22Rv1 (cell line): ENCODE data around the gene SLC25A10.

Experiments
- H3K27ac ChIP-seq: fragments of 450-650 bp; 2 replicates; pipeline ENCODE4 v1.5.1; 2017
- ZFX ChIP-seq: fragments of 450-650 bp; IDR thresholded peaks from 2 replicates; pipeline ENCODE4 v1.6.1; 2017; ENCODE audit warnings: antibody characterized with exemption, borderline replicate concordance
- TF ChIP-seq, protein P1 (sequence below): fragments of 450-650 bp; IDR thresholded peaks from 2 replicates; pipeline ENCODE4 v1.5.1; 2017; ENCODE audit warnings: mild to moderate bottlenecking

The SLC25A10 gene

DNA sequence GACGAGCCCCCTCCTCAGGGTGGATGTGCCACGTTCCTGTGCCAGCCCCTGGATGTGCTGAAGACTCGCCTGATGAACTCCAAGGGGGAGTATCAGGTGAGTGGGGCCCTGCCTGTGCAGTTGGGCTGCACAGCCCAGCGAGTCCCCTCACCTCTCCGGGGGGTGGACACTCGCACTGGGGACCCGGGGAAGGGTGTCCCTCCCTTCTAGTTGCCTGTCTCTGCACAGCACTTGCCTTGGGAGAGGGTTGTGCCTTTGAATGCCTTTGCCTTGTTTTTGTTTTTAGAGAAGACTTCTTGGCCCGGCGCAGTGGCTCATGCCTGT lies 5.6 kb downstream of the SLC25A10 start:
- TF ChIP-seq, protein P1, sequence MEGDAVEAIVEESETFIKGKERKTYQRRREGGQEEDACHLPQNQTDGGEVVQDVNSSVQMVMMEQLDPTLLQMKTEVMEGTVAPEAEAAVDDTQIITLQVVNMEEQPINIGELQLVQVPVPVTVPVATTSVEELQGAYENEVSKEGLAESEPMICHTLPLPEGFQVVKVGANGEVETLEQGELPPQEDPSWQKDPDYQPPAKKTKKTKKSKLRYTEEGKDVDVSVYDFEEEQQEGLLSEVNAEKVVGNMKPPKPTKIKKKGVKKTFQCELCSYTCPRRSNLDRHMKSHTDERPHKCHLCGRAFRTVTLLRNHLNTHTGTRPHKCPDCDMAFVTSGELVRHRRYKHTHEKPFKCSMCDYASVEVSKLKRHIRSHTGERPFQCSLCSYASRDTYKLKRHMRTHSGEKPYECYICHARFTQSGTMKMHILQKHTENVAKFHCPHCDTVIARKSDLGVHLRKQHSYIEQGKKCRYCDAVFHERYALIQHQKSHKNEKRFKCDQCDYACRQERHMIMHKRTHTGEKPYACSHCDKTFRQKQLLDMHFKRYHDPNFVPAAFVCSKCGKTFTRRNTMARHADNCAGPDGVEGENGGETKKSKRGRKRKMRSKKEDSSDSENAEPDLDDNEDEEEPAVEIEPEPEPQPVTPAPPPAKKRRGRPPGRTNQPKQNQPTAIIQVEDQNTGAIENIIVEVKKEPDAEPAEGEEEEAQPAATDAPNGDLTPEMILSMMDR = no peak
- no peak for TF ChIP-seq ZFX
- no peak overlapping the region for H3K27ac ChIP-seq

DNA sequence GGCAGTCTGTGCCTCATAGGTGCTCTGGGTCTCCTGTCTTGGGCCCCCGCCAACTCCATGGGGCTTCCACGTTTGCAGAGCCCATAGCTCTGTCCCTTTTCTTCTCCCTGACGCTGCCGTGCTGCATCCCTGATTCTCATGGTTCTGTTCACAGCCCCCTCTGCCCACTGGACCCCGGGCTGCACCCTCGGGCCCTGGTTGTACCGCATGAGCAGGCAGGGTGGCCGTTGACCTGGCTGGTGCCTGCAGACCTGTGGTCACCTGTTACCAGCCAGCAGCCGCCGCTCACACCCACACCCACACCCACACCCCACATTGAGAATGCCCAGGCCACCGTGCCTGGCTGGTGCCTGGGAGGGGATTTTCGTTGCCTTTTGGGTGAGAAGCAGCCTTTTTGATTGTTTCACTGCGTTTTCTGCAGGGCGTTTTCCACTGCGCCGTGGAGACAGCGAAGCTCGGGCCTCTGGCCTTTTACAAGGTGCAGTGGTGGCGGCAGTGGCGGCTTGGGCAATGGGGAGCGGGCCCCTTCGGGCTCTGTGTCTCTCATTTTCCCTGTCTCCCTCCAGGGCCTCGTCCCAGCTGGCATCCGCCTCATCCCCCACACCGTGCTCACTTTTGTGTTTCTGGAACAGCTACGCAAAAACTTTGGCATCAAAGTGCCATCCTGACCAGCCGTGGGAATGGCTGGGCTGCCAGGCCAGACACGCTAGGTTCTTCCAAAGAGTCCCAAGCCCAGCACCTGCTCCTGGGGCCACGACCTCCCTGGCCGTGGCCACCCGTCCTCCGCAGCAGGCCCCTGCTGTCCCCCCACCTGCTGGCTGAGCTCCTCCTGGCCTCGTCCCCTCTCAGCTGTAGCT lies 7.6 kb downstream of the SLC25A10 start:
- no peak for TF ChIP-seq ZFX
- TF ChIP-seq, protein P1 = no peak
- H3K27ac ChIP-seq = peak overlapping the region; percentile 92

DNA sequence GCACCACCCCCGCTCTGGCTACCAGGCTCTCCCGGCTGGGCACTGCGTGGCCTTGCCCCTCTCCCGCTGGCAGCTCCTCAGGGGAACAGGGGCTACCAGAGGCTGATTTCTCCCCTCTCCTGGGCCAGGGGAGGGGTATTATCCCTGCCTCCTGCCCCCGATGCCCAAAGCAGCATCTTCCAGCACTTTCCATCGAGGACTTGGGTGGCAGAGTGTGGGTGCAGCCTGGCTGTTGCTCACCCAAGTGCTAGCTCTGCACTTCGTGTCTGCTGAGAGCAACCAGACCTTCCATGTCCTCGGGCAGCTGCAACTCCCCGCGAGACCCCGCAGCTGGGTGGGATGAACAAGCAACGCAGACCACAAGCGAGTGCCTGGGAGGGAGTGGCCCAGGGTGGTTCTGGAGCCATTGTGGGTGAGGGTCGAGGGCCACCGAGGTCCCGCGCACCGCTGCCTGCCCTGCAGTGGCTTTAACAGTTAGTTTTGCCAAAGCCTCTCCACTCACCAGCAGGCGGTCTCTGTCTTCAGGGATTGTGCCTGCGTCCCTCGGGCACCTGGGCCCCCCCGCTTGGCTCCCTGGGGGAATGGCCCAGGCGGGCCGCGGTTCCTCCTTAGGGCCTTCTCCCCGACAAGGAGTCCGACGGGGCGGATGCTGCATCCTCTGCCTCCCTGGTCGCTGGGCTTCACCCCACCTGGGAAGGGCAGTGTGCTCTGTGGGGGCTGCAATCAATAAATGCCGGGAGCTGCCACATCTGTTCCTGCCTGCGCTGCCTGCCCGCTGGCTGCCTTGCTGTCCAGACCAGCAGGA lies 8.4 kb downstream of the SLC25A10 start:
- H3K27ac ChIP-seq = peak overlapping the region; percentile 92

DNA sequence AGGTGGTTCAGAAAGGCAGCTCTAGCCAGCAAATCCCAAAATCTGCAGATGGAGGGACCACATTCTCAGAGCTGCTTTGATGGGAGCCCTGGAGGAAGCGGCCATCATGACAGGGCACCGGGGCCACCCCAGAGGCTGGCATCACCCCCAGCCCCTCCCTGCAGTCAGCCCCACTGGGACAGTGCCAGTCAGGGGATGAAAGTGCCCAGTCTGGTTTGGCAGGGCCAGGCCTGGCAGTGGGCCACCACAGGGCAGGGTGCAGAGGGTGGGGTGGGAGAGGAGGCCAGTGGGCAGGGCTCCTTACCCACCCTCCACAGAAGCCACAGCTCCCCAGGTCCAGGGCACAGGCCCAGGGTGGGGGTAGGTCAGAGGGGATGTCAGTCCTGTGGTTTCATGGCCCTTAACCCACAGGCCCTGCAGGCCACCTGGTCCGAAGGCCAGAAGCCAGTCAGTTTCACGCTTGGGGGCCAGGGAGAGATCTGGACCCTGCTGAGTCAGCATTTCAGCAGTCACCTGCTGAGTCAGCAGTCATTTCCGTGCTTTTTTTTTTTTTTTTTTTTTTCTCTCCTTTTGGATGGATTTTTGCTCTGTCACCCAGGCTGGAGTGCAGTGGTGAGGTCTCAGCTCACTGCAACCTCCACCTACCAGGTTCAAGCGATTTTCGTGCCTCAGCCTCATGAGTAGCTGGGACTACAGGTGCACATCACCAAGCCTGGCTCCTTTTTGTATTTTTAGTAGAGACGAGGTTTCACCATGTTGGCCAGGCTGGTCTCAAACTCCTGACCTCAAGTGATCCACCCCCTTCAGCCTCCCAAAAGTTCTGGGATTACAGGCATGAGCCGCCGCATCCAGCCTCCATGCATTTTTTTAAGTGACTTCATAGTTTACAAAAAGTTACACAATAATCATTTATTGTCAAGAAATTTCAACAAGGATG lies 10.4 kb downstream of the SLC25A10 start:
- TF ChIP-seq, protein P1 = no peak
- TF ChIP-seq ZFX = no peak
- H3K27ac ChIP-seq = peak overlapping the region; percentile 92

More for the DNA sequence above, 8.4 kb downstream of the SLC25A10 start:
- TF ChIP-seq ZFX = no peak
- TF ChIP-seq, protein P1 = no peak

DNA sequence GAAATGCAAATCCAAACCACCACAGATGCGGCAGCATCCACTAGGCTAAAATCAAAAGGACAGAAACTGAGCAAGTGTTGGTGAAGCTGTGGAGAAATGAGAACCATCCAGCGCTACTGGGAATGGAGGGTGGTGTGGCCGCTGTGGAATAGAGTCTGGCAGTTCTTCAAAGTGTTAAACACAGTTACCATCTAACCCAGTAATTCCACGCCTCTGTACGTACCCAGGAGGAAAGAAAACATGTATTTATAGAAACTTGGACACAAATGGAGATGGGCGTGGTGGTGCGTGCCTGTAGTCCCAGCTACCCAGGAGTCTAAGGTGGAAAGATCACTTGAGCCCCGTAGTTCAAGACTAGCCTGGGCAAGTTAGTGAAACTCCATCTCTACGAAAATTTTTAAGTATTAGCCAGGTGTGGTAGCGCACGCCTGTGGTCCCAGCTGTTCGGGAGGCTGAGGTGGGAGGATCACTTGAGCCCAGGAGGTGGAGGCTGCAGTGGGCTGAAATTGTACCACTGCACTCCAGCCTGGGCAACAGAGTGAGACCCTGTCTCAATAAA lies 11.6 kb downstream of the SLC25A10 start:
- peak overlapping the region; percentile 92 for H3K27ac ChIP-seq
- TF ChIP-seq, protein P1 = no peak
- TF ChIP-seq ZFX = no peak

DNA sequence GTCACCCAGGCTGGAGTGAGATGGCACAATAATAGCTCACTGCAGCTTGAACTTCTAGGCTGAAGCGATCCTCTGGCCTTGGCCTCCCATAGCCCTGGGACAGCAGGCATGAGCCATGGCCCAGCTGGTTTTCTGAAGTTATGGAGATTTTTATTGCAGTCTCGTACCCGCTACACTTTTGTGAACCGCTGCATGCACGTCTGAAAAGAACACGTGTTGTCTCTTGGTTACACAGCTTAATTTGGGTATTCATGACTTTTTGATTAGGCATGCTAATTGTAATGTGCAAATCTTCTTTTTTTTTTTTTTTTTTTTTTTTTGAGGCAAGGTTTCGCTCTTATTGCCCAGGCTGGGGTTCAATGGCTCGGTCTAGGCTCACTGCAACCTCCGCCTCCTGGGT lies 13.4 kb downstream of the SLC25A10 start:
- no peak for TF ChIP-seq ZFX
- TF ChIP-seq, protein P1 = no peak
- peak overlapping the region; percentile 69 for H3K27ac ChIP-seq
